GM15510 (cell line): ENCODE measurements around the gene ALDH1B1.

Experiments used
- POLR2A ChIP-seq: IDR thresholded peaks from 3 replicates; pipeline ENCODE4 v1.6.1; 2011; ENCODE audit warnings: borderline replicate concordance; ENCODE audit not compliant: insufficient read length; ENCODE audit errors: extremely low read depth

ALDH1B1 gene

DNA sequence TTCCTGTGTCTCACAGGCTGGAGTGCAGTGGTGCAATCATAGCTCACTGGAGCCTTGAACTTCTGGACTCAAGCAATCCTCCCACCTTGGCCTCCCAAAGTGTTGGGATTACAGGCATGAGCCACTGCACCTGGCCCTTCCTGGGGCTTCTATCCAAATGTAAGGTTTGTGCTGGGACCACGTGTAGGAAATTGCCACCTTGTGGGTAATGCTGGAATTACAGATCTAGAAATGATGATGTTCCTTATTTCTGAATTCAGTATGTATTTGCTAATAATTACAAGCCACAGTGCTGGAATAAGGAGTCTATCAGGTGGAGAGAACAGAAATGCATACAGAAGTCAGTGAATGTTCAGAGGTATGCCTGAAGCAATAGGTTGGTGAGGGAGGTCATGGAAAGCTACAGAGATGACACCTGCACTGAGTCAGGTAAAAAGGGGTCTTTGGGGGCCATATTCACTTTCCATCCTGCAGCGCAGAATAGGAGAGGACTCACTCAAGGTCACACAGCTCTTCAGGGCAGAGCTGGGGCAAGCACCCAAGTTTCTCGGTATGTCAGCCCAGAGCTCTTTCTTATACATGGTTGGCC lies 40.5 kb downstream of the ALDH1B1 start:
- no peak for TF ChIP-seq POLR2A

DNA sequence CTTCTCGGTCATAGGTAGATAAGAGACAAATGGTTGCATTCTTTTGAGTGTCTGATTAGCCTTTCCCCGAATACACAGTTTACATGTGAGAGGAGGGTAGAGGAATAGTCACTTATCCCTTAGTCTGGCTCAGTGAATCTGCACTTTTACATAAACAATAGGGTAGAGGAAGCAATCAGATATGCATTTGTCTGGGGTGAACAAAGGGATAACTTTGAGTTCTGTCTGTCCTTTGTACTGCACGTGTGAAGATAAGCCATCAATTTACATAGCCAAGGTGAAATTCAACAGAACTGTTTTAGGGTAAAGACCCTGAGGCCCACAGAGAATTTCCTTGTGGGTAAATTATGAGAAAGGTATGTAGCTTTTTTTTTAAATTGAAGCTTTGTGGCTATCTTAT lies 41.9 kb downstream of the ALDH1B1 start:
- TF ChIP-seq POLR2A: no peak

DNA sequence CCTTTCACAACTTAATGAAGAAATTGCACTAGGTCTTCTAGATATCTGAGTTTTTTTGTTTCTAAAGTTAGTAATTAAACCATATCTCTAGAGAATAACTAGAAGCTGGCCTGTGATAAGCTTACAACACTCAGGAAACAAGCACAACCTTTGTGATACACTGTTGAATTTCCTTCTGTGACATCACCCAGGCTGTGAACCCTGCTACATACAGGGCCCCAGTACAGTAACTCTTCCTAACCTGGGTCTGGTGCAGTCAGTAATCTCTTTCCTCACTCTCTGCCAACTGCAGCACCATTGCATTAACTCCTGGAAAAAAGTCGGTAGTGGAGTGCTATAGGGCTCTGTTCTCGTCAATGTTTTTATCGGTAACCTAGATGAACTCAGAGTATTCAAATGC lies 42.4 kb downstream of the ALDH1B1 start:
- TF ChIP-seq POLR2A: no peak

DNA sequence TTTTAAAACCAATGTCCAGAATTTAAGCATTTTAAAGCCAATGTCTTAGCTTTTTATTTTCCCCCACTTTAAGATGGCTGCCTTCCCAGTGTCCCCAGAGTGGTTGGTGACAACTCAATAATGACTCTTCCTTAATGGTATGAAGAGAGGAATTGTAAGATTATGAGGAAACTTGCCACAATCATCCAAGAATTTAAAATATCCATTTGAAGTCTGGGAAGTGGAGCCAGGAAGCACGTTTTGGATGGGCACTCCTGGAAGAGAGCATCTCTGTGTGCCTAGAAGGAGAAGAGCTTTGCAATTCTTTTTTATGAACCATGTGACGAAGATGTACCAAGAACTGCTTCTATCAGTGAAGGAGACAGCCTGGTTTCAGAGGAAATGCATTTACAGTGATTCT lies 43.0 kb downstream of the ALDH1B1 start:
- no peak for TF ChIP-seq POLR2A

DNA sequence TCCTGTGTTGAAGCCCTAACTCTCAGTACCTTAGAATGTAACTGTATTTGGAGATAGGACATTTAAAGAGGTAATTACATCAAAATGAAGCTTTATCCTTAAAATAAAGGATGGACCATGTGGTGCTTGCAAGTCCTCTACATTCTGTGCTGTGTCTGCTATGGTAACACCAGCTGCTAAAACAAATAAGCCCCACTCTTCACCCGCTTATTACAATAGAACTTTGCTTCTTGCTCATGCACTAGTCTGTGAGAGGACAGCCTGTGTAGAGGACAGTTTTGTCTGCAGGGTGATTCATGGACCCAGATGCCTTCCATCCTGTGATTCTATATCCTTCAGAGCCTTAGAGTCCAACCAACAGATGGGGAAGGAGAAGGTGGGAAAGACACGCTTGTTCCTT lies 44.2 kb downstream of the ALDH1B1 start:
- TF ChIP-seq POLR2A: no peak

DNA sequence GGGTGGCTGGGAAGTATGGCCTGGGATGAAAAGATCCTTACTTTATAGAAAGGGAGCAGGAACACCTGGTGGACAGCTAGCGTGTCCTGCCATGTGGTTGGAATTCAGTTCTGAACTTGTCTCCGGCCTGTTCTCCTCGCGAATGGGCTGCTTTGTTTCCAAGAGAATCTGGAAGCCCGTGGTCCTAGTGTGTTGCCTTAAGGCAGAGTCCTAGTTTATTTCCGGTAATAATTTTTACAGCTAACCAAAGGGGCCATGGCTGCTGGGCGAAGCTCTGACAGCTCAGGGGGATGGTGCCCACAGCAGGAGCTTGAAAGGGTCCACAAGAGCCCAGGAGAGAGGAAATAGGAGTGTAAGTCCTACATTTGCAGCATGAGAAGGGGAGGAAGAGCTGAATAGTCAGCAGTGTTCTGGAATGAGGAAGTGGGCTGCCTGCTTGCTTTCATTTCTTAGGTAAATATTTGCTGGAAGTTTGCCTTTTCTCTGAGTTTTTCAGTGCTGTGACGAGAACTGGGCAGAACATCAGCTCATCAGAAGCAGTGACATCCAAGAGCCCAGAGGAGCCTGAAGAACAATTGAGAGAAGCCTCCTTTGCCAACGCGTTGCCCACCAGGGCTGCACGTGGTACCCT lies 44.8 kb downstream of the ALDH1B1 start:
- TF ChIP-seq POLR2A: no peak

DNA sequence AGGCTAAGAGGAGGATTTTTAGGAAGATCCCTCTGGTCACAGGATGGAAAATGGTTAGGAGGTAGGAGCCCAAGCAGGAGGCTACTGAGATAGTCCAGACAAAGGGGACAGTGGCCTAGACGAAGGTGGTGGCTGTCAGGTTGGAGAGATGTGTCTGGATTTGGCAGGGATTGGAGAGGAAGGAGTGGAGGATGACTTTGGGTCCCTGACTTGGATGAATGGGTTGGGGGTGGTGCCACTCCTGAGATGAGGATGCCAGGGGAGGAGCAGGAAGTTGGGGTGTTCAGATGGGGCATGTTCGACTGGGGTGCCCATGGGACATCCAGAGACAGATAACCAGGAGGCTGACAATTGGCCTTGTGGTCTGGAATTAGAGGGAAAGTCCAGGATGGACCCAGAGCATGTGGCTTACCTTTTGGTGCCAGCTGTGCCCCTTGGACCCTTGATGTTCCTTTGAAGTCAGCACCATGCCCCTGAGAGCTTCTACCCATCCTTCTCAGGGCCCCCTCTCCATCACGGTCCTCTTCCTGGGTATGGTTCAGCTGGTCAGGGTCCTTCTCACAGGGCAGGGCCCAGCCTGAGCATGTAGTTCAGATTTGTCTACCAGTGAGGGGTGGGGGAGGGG lies 46.9 kb downstream of the ALDH1B1 start:
- no peak for TF ChIP-seq POLR2A

DNA sequence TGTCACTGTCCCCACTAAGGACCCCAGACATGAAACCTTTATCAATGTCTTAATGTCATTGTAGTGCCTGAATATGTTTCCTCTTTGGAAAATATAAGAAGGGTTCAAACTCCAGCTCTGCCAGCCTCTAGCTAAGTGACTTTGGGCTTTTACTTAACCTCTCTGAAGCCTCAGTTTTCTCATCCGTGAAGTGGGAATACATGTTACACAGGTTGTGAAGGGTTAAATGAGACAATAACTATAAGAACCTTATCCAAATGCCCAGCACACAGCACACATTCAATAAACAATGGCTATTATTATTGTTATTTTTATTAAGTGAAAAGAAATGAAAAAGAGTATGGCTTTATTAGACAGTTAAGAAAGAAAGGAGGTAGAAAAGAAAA lies 47.4 kb downstream of the ALDH1B1 start:
- no peak for TF ChIP-seq POLR2A

DNA sequence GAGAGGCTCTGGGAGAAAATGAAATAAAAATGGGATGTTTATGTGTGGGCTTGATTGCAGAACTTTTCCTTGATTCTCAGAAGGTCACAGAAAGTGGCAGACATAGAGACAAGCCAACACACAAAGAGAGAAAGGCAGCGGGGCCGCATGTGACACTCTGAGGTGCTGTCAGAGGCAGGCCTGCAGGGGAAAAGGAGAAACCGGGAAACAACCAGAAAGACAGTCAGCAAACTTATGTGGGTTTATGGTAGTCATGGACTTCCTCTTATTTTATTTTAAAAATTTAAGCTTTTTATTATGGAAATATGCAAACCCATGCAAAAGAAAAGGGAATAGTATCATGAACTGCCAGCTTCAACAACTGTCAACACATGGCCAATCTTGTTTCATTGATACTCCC lies 48.0 kb downstream of the ALDH1B1 start:
- TF ChIP-seq POLR2A: no peak

DNA sequence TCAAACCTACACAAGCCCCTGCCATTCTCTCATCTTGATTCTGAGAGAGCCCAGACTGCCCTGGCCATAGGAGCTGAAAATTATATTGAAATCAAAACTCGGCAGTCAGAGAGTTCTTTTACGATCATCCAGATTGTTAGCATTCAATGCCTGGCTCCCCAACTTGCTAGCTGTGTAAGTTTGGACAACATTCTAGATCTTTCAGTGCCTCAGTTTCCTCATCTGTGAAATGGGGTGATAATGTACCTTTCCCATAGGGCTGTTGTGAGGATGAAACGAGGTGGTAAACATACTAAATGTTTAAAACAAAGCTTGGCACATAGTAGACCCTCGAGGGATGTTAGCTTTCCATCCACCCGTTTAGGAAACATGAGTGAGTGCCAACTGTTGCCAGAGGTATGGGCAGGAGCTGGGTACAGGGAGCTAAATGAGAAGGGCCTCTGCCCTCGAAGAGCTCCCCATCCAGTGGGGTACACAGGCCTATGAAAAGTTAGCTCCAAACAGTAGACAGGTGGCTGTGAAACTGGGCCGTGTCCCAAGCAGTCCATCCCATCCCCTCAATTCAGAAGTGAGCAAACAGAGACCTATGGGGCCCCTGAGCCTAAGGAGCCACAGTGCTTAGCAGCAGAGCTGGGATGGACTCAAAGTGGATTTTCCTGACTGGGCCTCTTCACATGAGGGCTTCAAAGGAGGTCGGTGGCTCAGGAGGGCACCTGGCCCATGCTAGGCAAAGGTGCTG lies 49.0 kb downstream of the ALDH1B1 start:
- no peak for TF ChIP-seq POLR2A

DNA sequence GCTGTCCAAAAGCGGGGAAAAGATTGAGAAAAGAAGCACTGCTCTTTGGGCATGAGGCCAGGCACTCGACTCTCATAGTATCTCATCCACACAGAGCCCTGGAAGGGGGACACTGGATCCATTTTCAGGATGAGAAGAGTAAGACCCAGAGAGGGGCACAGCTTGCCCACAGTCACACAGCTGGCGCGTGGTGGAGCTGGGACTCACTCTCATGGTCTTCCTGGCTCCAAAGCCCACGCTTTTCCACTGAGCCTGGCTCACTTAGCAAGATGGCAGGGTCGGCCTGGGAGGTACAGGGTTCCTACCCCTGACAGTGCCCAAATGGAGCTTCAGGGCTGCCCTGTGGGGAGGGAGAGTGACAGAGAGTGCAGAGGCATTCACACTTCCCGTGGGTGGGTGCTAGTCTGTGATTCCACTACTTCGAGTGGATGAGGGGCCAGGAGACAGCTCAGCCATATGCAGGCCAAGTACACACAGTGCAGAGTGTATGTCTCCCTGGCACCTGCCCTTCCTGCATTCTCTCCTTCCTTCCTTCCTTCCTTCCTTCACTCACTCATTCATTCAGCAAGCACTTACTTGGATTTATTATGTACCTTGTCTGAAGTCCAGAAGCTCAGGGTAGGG lies 50.1 kb downstream of the ALDH1B1 start:
- no peak for TF ChIP-seq POLR2A

DNA sequence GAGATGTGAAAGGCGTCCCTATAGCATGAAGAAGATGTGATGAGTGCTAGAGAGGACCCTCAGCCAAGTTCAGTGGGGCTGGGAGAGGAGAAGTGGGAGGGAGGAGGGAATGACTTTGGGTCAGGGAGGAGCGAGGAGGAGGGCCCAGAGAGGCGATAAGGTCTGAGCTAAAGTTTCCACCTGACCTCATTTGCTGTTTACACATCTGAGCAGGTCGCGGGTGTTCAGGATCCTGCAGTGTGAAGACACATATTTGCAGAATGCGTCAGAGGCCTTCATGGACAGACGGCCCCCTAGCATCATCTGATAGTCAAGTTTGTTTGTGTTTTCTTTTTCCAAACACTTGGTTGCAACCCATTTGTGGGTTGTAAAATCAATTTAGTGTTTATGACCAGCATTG lies 50.7 kb downstream of the ALDH1B1 start:
- TF ChIP-seq POLR2A: no peak

DNA sequence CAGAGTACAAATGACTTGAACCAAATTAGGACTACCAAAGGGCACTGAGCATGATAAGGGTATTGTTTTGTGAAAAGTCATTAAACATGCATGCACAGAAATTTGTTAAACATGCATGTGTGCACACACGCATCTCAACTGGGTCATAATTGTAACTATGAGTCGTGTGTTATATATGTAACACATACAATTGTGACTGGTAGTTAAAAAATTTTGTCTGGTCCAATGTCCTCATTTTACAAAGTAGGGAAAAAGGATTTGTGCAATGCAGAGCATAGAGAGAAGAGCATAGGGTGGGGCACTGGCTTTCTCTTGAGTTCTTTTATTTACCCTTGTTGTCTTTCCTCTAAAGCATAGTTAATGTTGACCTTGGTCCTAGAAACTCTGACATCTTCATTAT lies 51.1 kb downstream of the ALDH1B1 start:
- TF ChIP-seq POLR2A: no peak

DNA sequence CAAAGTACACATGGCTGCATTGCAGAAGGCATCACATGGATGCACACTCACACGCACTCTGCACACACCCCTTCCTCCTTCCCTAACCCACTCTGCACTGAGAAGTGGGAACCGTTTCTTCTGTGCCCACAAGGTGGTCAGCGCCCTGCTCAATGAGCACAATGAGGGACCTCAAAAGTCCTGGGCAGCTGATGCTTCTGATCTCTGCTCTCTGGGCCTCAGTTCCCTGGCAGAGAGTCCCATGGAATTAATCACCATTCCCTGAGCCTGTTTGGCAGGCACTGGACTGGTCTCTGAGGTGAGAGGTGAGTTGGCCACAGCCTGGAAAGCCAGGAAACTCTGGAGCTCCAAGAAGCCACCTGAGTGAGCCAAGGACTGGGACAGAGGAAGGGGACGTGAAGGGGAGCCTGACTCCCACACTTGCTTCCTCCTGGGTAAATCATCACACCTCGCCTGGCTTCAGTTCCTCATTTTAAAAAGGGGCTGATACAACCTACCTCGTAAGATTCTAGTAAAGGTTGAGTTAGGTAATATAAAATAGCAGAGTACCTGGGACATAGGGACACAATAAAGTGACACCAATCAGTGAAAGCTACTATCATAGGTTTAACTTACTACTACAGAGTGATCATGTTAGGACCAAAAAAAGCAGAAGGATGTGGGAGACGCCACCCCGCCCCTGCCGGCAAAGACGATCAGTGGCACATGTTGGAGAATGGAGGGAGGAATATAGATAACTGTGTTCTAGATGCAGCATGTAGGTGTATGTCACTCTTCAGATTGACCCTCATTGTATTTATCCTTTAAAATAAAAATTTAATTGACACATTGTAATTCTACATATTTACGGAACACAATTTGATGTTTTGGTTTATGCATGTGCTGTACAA lies 52.9 kb downstream of the ALDH1B1 start:
- no peak for TF ChIP-seq POLR2A
